T-helper 1 cell (primary cell): ENCODE measurements around the gene MARK3.
"Not testable (repeated sequence)": the region's sequence is repeated elsewhere in the genome, so short reads cannot be mapped to it uniquely, and the experiment has no call there.

Experiments
- DNase-seq, 5 donors: peaks; one replicate each; pipeline ENCODE4 v3.0.0-alpha.2; 2012 to 2020

Gene MARK3

DNA sequence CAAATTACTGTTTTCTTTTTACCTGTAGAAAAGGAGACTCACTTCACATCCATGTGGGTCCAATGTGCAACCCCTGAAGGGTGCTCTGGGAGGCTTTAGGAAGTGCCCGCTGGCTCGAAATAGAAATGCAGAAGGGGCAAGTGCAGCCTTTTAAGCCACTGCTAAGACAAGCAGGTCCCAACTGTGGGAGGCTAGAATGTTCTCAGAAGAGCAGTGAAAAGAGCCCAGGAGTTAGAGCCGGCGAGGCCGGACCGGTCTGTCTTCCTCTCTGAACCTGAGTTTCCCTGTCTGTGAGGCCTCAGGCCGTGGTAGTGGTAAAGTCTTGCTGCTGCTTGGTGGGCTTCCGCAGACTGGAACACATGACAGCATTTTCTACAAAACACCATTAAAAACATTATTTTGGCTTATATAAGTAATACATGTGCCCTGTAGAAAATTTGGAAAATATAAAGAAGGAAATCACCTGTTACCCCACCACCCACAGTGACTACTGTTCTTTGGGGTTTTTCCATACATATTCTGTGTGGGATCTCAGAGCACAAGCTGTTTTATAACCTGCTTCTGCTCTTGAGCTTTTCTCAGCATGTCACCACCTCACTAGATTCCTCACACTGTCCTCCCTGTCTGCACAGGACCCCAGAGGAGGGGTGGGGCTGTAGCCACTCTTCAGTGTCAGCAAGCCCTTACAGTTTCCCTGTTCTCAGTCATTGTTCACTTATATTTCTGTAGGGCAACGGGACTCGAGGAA lies 131.4 kb downstream of the MARK3 start:
- DNase-seq, result no peak

DNA sequence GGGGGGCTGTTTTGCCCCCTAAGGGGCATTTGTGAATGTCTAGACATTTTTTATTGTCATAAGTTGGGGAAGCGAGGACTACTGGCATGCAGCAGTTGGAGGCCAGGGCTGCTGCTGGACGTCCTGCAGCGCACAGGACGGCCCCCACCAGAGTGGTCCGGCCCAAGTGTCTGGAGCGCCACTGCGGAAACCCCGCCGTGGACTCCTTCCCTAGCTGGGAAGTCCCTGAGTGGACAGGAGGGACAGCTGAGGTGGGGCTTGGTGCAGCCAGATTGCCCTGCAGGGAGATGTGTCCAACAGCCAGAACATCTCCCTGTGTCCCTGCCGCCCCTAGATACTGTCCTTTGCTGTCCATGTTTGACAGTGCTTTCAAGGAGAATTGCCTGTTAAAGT lies 132.0 kb downstream of the MARK3 start:
- no peak for DNase-seq

DNA sequence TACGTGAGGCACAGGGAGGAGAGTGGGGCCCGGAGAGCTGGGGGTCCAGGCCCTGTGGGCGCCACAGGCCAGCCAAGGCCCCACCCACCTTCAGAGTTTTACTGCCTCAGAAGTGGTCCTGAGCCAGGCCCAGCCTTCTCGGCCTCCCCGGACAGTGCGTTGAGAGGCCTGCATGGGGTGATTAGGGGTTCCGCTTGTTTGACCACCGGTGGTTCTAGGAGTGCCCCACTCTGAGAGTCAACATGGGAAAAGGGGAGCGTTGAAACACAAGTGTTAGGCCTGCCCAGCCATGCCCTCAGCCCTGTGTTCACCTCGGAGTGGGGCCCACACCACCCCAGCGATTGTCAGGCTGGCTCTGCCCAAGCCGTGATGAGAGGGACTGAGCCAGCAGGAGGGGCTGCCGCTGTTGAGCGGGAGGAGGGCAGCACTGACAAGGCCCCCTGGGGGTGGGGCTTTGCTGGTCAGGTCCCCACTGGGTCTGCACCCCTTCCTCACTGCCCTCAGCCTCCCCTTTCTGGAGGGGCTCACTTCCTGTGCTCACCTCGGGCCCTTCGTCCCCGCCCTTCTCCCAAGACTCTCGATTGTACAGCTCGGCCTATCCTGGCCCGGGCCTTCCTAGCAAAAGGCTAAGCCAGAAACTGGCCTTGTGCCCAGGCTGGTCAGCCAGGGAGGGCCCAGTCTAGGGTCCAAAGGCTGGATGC lies 132.7 kb downstream of the MARK3 start:
- no peak for DNase-seq

DNA sequence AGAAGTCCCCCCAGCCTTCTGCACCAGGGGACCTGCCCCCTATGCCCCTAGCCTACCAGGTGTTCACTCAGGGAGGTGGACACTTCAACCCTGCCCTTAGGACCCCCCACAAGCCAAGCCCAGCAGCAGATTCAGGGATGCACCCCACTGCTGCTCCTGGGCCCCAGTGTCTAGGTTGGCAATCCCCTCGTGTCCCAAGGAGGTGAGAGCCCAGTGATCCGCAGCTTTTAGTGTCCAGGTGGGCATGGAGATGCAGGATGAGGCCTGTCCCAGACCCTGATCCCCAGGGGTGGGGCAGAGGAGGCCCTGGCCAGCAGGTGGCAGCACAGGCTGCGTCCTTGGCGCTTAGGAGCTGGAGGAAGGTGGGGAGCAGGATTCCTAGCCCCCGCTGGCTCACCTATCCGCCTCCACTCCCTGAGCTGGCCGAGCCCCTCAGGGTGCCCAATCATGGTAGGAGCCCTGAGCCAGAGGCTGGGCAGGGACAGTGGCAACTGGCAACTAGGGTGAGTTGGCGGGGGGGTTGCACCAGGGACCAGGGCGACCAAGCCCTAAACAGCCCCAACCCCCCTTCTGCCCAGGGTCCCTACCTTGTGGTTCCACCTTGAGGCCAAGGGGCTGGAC lies 133.3 kb downstream of the MARK3 start:
- peak in 4 of 5 donors; percentile 31 to 57 (median 46) for DNase-seq

- no peak for DNase-seq
These were observed 134.0 kb downstream of the MARK3 start for GRCh38 chr14:103519043-103519836.

DNA sequence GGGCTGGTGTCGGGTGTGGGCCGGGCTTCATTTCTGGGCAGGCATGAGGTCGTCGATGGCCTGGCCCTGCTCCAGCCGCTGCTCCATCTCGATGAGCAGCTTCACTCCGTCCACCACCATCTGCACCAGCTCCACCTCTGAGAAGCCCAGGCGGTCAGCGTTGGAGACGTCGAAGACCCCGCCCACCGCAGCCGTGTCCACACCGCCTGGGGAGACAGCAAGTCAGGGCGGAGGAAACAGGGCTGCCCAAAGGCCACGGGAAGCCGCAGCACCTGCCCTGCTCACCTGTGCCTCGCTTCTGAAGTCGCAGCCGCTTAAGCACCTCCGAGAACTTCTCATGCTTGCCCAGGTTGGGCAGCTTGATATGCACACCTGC lies 134.6 kb downstream of the MARK3 start:
- no peak for DNase-seq

GRCh38 chr14:103520269-103520656 lies 135.0 kb downstream of the MARK3 start:
- no peak for DNase-seq

DNA sequence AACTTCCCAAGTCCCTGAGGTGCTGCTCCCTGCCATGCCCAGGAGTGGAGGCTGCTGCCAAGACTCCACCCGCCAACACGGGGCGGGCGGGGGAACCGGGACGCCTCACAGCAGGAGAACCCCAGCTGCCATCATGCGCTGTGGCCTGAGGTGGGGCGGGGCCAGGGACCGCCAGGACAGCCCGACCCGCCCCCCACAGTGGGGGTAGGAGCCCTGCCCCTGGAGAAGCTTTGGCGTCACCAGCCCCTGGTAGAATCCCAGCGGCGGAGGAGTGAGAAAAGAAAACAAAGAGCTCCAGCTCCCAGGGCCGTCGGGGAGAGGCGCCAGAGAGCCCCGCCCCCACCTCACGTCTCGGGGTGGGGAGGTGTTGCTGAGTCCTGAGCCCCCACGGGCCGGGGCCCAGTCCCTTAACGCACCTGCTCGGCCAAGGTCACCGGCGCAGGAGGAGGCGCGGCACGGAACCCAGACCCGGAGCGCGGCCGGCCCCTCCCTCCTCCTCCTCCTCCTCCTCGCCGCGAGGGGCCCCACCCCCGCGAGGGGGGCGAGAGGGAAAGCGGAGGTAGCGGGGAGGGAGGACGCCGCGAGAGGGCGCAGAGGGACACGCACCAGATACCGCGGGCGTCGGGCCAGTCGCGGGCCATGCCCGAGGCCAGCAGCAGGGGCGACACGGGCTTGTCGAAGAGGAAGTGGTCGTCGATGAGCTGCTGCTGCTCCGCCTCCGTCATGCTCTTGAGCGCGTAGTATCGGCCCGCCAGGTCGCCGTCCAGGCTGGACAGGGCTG lies 135.6 kb downstream of the MARK3 start:
- DNase-seq, result peak; percentile 45 to 65 (median 59)

GRCh38 chr14:103521438-103521950 lies 136.3 kb downstream of the MARK3 start:
- peak in 1 of 5 donors; percentile 25 for DNase-seq

DNA sequence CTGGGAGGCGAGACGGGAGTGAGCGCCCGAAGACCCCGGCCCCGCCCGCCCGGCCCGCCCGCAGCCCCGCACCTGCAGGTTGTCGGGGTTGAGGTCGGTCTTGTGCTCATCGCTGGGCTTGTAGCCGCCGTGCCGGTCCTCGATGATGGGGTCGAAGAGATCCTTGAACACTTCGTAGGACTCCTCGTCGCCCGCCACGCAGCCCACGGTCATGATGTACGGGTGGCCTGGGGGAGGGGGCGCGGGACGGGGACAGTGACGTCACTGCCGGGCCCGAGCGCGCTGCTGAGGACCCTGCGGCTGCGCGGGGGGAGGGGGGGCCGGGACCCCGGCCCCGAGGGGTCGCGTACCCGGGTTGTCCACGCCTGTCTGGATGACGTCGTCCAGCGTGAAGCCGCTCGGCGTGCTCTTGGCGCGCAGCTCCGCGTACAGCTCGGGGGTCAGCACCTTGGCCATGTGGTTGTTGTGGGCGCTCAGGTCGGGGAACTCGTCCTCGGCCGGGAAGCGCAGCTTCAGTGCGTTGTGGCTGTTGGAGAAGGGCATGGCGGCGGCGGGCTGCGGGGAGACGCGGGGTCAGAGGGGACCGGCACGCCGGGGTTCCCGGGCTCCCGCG lies 136.8 kb downstream of the MARK3 start:
- no peak for DNase-seq

DNA sequence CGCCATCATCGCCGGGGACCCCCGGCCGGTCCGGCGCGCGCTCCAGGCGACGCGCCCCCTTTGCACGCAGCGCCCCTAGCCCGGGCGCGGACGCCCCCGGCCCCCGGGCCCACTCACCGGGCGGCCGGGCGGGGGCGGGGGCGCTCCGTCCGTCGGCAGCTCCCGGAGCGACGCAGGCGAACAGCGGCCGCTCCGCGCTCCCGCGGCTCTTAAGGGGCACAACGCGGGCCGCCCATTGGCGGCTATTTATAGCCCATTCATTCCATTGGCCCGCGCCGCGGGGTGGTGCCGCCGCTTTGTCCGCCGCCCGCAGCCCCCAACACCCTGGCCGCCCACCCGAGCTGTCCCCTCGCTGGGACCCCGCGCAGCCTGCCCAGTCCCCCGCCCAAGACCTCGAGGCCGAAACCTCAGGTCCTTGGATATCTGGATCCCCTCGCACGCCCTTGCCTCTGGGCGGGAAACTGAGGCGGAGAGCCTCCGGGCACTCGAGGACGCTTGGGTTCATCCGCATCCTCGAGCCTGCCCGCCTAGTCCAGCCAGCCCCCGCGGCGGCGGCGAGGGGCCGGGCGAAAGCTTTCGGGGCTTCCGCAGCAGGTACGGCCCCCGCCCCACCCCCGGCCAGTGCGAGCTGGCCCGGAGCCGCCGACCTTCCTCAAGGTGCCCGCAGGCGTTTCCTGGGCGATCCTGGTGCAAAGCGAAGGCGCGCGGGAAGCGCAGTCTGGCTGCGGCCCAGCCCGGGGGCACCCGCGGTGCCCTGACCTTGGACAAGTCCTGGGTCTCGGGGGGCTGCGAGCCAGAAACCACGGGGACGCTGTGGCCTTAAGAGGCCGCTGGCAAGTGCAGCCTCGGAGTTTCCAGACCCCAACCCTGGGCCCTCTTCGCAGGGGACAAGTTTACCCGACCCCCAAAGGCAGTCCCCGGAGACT lies 137.7 kb downstream of the MARK3 start, which contains the start of gene CKB:
TSS of gene CKB (minus strand) at position 182 of the 926 bp plus-strand sequence. CDS start 337 bp downstream, outside the sequence.
- DNase-seq, result peak in 1 of 5 donors; percentile 30

GRCh38 chr14:103523575-103523954 lies 138.3 kb downstream of the MARK3 start:
- no peak for DNase-seq

GRCh38 chr14:103524002-103524935 lies 139.1 kb downstream of the MARK3 start:
- no peak for DNase-seq

- DNase-seq, result not testable (repeated sequence)
These were observed 140.4 kb downstream of the MARK3 start for GRCh38 chr14:103525430-103526246.

DNA sequence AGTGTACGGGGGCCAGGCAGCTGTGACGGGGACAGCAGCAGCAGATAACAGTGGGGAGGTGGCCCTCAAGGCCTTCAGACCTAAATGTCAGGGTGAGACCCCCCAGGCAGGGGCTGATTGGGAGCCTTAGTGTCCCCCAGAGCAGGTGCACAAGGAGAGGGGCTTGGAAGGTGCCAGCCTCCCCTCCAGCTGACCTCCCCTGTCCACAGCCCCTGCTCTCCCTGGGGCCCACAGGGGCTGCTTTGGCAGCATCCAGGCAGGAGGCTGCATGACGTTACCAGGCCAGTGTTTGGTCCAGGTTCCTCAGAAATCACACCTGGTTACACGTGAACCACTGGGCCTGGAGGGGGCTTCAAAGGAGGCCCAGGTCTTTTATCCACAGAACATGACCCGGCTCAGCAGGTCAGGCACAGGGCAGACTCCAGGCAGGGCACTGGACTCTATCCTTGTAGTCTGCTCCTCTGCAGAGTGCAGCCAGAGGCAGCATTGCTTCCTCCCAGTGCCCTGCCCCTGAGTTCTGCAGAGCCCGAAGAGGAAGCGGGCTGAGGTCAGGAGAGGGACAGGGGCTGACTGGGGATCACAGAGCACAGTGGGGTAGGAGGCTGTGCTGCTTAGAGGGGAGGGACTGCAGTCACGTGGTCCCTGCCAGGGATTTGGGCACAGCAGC lies 141.2 kb downstream of the MARK3 start:
- DNase-seq, result no peak

DNA sequence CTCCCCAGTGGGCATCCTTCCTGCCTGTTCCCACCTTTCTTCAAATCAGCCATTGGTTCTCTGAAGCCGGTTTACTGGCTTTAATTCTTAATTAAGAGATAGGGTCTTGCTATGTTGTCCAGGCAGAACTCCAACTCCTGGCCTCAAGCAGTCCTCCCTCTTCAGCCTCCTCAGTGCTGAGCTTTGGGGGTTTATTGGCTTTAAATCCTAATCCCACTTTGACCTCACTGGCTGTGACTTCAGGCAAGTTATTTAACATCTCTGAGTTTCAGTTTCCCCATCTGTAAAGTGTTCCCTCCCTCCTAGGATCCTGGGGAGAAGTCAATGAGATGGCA lies 141.7 kb downstream of the MARK3 start:
- DNase-seq, result no peak

- no peak for DNase-seq
These were observed 142.4 kb downstream of the MARK3 start for GRCh38 chr14:103527408-103528145.
